Endothelial cell of coronary artery (primary cell): ENCODE measurements around the gene TPBG. TPM values are rescaled to one million over a fixed set of nuclear protein-coding genes. Genes with fewer than 3 reads are reported as not detected.

Experiments used
- total RNA-seq: library from RNA; depleted of rRNA; stranded (reverse); fragments of >200 nt; gene quantifications from 2 replicates; pipeline ENCODE4 v1.2.3, GENCODE V29; 2014

TPBG gene
- total RNA-seq = 4.9 and 5.0 TPM in 2 replicates

DNA sequence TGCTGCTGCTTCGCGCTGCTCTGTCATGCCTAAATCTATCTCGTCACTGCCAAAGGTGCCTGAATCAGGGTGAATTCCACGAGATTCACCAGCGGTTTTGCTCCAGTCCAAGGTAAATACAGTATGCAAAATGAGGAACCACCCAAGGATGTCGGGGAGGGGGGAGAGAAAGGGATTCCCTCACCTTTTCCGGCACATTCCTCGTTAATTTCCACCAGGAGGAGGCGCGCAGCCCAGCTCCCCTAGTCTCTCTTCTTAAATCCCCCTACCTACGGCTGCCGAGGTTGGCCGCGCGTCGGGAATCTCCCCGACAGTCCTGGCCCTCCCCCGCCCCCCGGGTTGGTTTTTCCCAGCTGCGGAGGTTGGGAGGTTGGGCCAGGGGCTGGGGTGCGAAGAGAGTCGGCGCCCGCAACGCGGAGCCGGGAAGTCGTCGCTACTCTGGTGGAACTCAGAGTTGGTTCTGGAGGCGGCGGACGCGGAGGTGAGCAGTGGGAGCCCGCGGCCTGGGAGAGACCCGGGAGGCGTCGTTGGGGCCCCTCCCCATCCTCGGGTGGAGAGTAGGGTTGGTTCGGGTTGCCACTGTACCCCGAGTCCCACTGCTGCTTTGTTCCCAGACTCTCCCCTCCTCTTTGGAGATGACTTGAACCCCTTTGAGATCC is at the start of gene TPBG:
TPBG (plus strand) TSS at position 390 of the 659 bp plus-strand sequence. CDS start 1,145 bp downstream, outside the sequence.

Other genes with a start within 250 kb of the TPBG start
- 38.0 and 38.9 TPM in 2 replicates for gene IBTK, start 116.1 kb upstream of the TPBG start, total RNA-seq